ENCODE results near the gene IFNL1. TPM values are rescaled to one million over a fixed set of nuclear protein-coding genes. Genes with fewer than 3 reads are reported as not detected.

IFNL1 gene
- total and polyA plus RNA-seq, 9 of the 15 experiments (the other 6 are each of a cell fraction or from before 2014, with no cell fraction given) = not detected

- TF ChIP-seq RAD21 (CRISPR knock-in tag; conservative IDR thresholded peaks at IDR 0.05 in 1 of 2, IDR thresholded peaks at IDR 0.05 in 1 of 2) (no peak), MEIS2 (IDR thresholded peaks at IDR 0.05; ENCODE audit: partially characterized antibody) (no peak)
Observed at GRCh38 chr19:39297931-39298634, 1.9 kb downstream of the IFNL1 start (continued).

GRCh38 chr19:39299404-39299803, 3.2 kb downstream of the IFNL1 start:
- in situ Hi-C loops (cut with MboI) (no loop called here), intact Hi-C loops (cut with micrococcal nuclease) (no loop called here)
- Histone ChIP-seq H3K9me1 (ENCODE audit: control insufficient read depth, insufficient read depth, low read length) (no peaks in the 10 kb centered on the region), H3K27ac (ENCODE audit: extremely low read depth, low read depth, low read length) (no peak overlapping the region), H3K4me3 (no peak overlapping the region), H3K79me2 (ENCODE audit: control insufficient read depth, insufficient read depth, low read length) (no peaks in the 10 kb centered on the region), H4K20me1 (replicated peaks; ENCODE audit: control insufficient read depth, insufficient read depth, low read length) (no peaks in the 10 kb centered on the region), H3K27me3 (ENCODE audit: control insufficient read depth in 2 of 2, insufficient read depth in 2 of 2, low read length in 2 of 2) (peaks cover 4 to 10% of the 10 kb centered on the region in 2 experiments; a peak in 2 of 5 replicates), H3K9ac (ENCODE audit: insufficient read depth in 1 of 2, low read depth in 2 of 2, low read length in 2 of 2) (no peak overlapping the region), H3K4me2 (ENCODE audit: insufficient read depth, low read length) (no peak overlapping the region), H3K36me3 (ENCODE audit: control insufficient read depth, insufficient read depth, low read length) (no peaks in the 10 kb centered on the region), H2AFZ (ENCODE audit: low read depth, low read length) (no peak overlapping the region), H3K4me1 (replicated peaks in 1 of 2; ENCODE audit: control insufficient read depth in 2 of 2, insufficient read depth in 2 of 2, low read length in 2 of 2) (peaks cover 0 to 13% of the 10 kb centered on the region in 2 experiments; a peak in 2 of 5 replicates), H3K9me3 (replicated peaks; ENCODE audit: control insufficient read depth, insufficient read depth, low read depth, low read length) (no peaks in the 10 kb centered on the region)
- TF ChIP-seq ARID2 (IDR thresholded peaks at IDR 0.05) = no peak
- TF ChIP-seq ZNF583 (CRISPR knock-in tag; IDR thresholded peaks at IDR 0.05) = no peak
- no peak for TF ChIP-seq ZNF24 (IDR thresholded peaks at IDR 0.05)
- TF ChIP-seq ID3 (CRISPR knock-in tag; IDR thresholded peaks at IDR 0.05) = no peak
- no peak for TF ChIP-seq ID3 (tag; IDR thresholded peaks at IDR 0.05)
- TF ChIP-seq POLR2H (tag; IDR thresholded peaks at IDR 0.05; ENCODE audit: low read depth) = no peak
- no peak for TF ChIP-seq RBM34 (IDR thresholded peaks at IDR 0.05; ENCODE audit: borderline replicate concordance, insufficient read depth, low read length)
- no peak for TF ChIP-seq MCM7 (IDR thresholded peaks at IDR 0.05)
- TF ChIP-seq ARID4B (CRISPR knock-in tag; IDR thresholded peaks at IDR 0.05) = no peak
- TF ChIP-seq CBX5 (IDR thresholded peaks at IDR 0.05; ENCODE audit: borderline replicate concordance, low read depth) = no peak
- no peak for TF ChIP-seq ZKSCAN1 (IDR thresholded peaks at IDR 0.05; ENCODE audit: low read depth, low read length)
- TF ChIP-seq ZNF77 (CRISPR knock-in tag; IDR thresholded peaks at IDR 0.05) = no peak
- no peak for TF ChIP-seq ZSCAN32 (CRISPR knock-in tag; IDR thresholded peaks at IDR 0.05)
- TF ChIP-seq KDM4B (IDR thresholded peaks at IDR 0.05; ENCODE audit: borderline replicate concordance in 2 of 2, low read depth in 1 of 2) = no peak
- no peak for TF ChIP-seq SUPT5H (IDR thresholded peaks at IDR 0.05)
- no peak for TF ChIP-seq POLR2B (IDR thresholded peaks at IDR 0.05; ENCODE audit: low read depth, partially characterized antibody)
- no peak for TF ChIP-seq SMARCA5 (IDR thresholded peaks at IDR 0.05)
- 50% methylated on average over 7 of the region's 9 CpGs for WGBS (ENCODE audit: insufficient coverage, low coverage, missing lambda C conversion rate)
- no peak for ATAC-seq
- DNase-seq (ENCODE audit: extremely low read depth in 1 of 4, low spot score in 3 of 4) = no peak
- no peak for FAIRE-seq
- ChIA-PET POLR2A (interaction anchor here (0.6 to 1.7 kb wide), 2 partner anchors 10 to 24 kb away, joined by 3 to 6 read pairs; no protein-coding TSS in a partner anchor), CTCF (ENCODE audit: low intra/inter-chr PET ratio) (no interaction called here)
- BruUV-seq (replicated peaks) = no TSS peak
